ENCODE measurements around the gene OGT.
"Not testable (repeated sequence)": the region's sequence is repeated elsewhere in the genome, so short reads cannot be mapped to it uniquely, and the experiment has no call there.

OGT gene

DNA sequence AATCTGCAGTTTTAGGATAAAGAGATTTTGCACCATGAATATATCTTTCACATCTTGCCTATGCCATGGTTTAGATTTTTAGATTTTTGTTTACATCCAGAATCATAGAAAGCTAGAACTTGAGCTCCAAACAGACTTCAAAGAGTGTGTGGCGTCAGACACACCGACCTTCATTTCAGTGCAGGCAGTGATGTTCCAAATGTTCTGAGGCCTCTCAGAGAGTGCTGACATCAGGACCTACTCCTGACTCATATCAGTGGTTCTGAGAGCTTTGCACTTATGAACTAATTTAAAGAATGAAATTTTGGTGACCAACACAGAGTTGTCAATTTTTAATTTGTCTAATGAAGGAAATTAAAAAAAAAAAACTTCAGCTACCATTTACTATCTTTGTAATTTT, 67.1 kb downstream of the OGT start:
- DNase-seq, result no peak

DNA sequence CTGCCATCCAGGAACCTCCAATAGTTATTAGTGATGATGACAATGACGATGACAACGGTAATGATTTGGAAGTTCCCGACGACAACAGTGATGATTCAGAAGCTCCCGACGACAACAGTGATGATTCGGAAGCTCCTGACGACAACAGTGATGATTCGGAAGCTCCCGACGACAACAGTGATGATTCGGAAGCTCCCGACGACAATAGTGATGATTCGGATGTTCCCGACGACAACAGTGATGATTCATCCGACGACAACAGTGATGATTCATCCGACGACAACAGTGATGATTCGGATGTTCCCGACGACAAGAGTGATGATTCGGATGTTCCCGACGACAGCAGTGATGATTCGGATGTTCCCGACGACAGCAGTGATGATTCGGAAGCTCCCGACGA, 70.7 kb downstream of the OGT start:
- DNase-seq, result no peak

DNA sequence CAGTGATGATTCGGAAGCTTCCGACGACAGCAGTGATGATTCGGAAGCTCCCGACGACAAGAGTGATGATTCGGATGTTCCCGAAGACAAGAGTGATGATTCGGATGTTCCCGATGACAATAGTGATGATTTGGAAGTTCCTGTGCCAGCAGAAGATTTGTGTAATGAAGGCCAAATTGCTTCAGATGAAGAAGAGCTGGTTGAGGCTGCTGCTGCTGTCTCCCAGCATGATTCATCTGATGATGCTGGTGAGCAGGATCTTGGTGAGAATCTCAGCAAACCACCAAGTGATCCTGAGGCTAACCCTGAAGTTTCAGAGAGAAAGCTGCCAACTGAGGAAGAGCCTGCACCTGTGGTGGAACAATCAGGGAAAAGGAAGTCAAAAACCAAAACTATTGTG, 71.2 kb downstream of the OGT start:
- DNase-seq, result no peak

DNA sequence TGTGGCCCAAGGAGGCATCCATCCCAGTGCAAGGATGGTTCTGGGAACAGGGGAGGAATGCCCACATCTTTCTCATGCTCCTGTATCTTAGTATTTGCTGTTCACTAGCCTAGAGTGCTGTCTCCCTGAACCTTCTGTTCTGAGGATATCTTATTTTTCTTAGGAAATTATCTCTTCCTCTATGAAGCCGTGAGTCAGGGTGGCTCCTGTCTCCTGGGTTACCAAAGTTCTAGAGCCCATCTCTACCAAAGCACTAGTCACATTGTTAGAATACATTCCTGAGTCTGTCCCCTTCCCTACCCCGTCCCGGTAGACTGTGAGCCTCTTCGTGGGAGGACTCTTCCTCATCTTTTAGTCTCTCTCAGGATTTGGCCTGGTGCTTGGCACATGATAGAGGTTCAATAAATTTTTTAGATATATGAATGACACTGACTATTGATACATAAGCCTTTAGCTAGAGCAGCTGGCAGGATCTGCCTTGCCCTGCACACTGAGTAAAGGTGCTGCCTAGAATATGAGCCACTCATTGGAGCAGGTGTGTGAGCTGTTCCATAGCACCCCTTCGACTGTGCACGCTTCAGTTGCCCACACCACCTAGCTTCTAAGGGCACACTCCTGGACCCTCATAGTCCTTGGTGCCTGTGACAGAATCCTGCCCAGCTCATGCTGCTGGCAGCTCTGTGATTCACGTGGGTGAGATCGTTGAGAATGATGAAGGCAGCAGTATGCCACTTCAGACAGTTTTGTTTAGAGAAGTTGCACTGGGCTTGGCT, 72.1 kb downstream of the OGT start:
- no peak for DNase-seq

DNA sequence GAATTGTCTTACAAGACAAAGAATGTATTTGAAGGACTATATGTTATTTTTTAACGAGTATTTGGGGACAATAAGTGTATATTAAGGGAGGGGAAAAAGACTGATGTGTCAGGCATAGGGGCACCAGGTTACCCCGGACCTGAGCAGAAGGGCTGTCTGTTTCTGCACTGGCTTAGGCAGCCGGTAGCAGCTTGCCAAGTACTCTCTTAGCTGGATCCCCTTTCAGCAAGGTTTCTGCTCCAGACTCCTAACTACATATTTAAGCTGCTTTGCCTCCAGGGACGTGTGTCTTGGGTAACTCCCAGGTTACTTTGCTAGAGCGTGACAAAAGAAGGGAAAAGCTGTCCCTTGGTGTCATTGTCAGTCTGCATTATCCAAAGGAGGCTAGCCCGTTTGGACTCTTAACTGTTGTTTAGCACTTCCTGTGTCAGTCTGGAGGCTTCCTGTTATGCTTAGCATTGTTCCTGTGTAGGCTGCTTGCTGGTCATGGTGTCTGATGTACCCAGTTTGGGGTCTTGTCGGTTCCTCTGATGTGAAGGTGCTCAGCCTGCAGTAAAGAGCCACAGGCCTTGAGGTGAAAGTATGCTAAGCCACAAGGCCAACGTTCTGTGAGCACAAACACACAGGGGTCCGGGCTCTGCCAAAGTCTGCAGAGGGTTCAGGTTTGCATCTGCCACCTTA, 73.8 kb downstream of the OGT start:
- DNase-seq, result no peak

DNA sequence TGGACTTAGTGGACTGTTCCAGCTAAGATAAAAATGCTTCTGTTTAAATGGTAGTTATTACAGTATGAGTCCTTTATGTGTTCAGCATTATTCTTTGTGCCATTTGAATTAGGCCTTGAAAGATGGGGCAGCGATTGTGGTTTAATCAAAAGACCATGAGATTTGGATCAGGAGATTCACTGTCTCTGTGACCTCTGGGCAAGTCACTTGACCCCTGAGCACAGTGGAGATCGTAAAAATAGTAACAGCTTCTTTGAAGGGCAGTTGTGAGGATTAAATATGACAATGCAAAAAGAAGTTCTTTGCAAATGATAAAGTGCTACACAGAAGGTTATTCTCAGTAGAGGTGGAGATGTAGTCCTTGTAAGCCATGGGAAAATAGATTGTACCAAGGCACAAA, 74.6 kb downstream of the OGT start:
- no peak for DNase-seq

DNA sequence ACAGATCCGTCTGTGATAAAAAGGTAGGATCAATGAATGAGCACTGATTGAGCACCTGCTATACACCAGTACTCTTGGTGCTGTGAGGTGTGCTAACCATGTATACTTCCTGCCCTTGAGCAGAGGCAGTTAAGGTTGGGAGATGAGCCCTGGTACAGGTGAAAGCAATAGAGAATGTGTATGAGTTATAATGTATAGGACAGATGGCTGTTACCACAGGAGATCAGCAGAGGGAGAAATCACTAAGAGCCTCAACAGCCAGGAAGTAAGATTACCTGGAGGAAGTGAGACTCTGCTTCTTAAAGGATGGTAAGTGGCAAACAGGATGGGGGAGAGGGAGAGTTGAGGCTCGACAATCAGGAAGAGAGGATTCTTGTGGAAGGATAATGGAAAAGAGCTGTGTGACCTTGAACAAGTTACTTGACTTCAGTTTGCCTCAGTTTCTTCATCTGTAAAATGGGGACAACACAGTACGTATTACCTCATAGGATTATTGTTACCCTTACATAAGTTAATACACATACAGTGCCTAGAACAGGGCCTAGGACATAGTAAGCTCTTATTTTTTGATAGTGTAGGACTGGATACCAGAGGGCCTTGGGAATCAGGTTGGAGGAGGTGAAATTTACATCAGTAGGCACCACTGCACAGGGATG, 76.3 kb downstream of the OGT start:
- DNase-seq, result no peak

DNA sequence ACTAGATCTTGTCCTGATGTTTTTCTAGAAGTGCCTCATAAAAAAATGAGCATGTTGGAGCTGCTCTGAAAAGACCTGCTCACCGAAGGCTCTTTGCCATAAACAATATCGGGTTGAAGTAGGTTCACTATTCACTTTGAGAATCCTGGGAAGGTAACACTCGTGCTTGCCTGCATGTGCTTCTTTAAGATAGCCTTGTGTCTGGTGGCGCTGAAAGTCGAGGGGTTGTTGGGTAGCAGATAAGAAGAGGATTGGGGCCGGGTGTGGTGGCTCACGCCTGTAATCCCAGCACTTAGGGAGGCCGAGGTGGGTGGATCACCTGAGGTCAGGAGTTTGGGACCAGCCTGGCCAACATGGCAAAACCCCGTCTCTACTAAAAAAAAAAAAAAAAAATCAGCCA, 78.8 kb downstream of the OGT start:
- DNase-seq, result not testable (repeated sequence)

DNA sequence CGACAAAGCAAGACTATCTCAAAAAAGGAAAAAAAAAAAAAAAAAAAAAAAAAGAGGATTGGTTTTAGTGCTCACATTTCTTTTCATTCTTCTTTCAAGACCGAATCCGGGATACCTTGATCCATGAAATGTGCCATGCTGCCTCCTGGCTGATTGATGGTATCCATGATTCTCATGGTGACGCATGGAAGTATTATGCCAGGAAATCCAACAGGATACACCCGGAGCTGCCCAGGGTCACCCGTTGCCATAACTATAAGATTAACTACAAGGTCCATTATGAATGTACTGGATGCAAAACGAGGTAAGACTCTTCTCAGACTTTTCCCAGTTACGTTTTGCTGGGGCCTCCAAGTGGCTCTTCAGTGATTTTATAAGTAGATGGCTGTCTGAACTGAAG, 79.4 kb downstream of the OGT start:
- no peak for DNase-seq

DNA sequence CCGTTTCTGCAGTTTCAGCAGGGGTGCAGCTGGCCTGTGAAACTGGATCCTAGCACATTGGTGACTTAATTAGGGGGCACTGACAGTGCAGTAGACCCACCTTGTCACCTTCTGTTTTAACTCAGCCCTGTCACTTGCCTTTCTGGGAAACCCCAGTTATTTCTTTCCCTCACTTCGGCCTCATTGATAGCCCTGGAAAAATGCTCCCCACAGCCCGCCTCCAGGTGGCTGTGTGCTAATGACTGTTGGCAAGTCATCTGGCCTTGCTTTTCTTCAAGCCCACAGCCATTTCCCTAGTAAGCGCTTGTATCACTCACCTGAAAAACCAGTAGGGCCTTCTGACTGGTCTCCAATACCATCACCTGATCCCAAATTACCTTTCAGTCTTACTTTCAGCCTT, 82.2 kb downstream of the OGT start:
- DNase-seq, result no peak

DNA sequence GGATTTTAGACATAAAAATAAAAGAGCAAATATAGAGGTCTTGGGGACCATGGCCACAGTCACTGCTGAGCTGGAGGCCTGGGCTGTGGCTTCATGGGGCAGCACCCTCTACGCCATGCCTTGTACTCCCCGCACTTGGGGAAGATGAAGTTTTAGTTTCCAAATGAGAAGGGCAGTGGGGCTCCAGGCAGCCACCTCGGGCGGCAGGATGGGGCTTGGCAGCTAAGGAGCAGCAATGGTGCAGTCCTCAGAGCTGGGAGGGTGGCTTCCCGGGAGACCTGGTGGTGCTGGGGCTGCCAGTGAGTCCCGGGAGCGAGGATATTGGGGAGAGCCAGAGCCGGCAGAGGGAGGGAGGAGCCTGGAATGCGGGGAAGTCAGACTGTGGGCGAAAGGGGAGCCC, 83.0 kb downstream of the OGT start:
- no peak for DNase-seq

DNA sequence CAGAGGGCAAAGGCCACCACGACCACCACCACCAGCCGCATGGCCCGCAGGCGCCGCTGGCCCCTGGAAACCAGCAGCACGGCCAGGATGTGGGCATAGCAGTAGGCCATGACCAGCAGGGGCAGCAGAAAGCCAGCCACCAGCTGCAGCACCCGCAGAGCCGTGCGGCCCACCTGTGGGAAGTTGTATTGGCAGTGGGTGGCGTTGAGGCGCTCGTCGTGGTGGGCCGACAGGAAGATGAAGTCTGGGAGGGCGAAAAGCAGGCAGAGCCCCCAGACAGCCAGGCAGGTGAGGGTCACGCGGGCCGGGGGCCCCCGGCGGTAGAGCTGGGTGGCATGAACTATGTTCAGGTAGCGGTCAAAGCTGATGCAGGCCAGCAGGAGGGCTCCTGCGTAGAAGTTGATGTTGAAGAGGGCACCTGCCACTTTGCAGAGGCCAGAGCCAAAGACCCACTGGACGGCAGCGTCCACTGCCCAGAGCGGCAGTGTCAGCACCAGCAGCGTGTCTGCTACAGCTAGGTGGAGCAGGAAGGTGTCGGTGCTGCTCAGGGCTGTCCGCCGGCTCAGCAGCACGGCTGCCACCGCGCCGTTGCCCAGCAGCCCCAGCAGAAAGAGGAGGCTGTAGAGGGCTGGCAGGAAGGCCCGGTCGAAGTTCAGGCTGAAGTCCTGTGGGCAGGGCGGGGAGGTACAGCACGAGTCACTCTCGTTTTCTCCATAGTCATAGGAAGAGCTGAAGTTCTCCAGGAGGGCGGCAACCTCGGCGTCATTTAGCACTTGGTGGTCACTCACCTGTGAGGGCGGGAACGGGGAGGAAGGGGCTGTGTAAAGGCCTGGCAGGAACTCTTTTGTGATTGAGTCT, 84.0 kb downstream of the OGT start:
- DNase-seq, result no peak

DNA sequence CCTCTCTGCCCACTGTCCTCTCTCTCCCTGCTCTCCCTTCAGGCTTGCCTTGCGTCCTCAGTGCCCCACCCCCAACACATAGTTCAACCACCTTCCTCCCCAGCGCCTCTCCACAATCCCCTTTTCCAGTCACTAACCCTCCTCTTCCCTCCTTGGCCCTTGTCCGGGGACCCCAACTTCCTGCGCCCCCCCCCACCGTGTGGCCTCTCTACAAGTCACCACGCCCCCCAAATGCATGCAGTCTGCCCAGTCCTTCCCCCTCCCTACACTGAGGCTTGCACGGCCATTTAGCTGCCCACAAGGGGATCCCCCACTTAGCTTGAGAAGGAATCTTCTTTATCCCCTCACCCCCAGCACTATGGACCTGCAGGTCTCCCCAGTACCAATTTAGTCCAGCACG, 84.8 kb downstream of the OGT start:
- no peak for DNase-seq

DNA sequence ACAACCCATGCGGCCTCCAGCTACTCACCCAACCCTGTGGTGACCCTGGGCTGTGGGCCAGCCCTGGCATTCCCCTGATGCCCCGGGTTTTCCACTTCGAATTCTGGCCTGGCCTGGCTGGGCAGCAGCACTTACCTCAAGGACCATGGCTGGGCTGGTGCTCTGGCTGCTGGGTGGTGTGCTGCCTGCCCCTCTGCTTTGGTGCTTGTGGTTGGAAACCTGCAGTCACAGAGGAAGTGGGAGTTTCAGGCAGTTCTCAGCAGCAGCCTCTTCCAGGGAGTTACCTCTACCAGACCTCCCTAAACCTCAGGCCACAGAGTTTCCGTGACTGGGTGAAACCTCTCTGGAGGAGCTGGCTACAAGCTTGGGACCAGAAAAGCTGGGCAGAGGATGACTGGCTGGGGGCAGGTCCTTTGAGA, 85.4 kb downstream of the OGT start, which contains the start of gene CXCR3:
Gene CXCR3, minus strand, starts transcription at position 209 of the 419 bp plus-strand sequence. Its CDS starts 62 bp downstream, at position 147.
- DNase-seq, result no peak

DNA sequence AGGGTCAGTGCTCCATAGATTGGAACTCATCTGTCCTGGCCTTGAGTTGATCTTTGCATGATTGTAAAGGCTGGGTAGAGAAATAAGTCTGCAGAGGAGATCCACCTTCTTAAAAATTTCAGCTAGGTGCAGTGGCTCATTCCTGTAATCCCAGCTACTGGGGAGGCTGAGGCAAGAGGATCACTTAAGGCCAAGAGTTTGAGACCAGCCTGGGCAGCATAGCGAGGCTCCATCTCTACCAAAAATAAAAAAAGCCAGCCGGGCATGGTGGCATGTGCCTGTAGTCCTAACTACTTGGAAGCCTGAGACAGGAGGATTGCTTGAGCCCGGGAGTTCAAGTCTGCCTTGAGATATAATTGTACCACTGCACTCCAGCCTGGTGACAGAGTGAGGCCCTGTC, 85.9 kb downstream of the OGT start:
- no peak for DNase-seq

DNA sequence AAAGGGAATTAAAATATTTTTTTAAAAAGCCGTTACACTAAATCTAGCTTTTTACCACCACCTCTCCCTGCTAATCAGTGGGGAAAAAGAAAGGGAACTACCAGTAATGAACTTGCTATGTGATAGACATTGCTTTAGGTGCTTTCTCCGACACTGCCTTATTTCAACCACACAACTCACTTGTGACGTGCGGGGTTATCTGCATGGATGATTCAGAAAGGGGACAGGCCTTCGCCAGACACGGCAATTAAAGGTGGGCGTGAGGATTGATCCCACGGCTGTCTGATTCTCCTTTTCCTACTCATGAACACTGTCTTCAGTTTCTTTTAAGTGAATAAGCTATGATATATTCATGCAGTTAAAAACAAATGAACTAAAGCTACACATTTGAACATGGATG, 86.3 kb downstream of the OGT start:
- DNase-seq, result no peak

DNA sequence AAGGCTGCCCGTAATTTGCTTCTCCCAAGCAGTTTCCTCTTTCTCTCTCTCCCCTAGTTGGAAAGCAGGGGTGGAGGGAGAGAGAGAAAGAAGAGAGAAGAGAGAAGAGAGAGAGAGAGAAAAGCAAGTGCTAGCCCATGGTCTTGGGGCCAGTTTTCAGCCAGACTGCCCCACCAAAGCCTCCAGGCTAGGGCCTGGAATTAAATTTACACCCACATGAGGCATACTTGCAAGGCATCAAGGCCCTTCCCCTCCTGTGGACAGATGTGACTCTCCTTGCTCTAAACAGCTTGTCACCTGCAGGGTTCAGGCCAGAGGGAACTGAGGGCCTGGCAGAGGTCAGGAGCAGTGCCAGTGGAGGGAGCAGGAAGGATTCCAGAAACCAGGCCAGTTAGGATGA, 87.1 kb downstream of the OGT start:
- no peak for DNase-seq

DNA sequence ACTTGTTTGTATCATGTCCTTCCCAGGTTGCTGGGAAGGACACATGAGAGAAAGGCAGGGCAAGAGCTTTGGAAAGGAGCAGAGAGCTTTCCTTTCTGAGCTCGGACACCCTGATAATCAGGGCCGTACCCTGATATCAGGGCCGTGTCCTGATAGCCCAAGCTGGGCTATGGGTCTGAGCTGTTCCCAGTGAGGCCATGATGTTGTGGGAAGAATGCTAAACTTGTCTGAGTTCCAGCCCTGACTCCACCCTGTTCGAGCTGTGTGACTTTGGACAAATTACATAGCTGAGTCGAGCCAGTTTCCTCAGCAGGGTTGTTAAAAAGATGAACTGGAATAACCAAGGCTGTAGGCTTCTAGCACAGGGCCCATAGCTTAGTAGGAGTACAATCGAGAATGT, 88.7 kb downstream of the OGT start:
- no peak for DNase-seq

DNA sequence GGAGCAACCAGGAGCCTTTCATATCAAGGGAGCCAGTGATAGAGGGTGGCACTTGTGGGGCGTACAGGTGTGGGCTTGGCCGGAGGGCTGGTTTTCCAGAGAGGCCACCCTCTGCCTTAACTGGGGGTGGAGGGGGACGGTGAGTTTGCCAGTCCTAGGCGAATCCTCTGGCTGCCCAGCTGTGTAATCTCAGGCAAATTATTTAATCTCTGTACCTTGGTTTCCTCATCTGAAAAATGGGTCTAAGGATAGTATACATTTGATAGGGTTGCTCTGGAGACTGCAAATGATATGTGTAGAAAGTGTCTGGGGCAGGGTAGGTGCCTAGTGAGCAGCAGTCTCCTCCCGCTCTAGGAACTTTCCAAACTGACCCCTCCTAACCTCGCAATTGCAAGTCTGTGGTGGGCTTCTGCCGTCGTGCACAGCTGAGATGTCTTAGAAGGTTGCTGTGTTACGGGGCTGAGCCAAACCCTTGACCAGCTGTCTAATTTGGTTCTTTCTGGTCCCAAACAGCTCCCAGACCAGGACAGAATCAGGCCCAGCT, 89.2 kb downstream of the OGT start:
- no peak for DNase-seq

DNA sequence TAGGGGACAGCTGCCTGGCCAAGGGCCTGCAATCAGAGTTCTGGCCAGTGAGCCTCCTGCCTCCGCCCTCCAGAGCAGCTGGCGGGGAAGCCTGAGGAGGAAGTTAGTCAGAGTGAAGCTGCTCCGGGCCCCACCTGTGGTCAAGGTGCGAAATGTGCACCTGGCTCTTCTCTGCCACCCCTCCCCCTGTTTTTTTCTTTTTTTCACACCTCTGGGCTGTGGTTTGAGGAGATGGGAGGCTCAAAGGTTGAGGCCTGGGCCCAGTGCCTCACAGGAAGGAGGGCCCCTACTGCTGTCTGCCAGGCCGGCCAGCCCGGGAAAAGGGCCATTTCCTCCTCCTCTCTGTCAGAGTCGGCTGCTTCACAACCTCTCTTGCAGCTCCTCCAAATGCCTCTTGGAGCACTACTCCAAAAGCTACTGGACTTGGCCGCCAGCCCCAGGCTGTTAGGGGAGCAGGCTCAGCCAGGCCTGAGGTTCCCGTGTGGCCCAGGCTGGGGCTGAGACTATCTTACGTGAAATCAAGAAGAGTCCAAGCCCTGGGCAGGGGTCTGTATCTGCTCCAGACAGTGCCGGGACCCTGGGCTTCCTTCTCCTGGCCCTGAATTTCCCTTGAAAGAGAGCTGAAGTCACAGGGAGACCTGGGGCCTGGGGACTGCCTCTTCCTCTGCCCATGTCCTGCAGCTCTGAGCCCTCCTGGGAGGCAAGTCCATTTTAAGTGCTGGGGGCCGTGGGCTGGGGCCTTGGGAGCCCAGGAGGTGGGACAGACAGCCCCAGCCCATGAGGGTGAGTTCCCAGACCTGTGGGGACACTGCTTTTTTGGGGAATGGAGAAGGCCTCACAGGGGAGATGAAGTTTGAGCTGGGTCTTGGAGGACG, 89.9 kb downstream of the OGT start:
- no peak for DNase-seq

DNA sequence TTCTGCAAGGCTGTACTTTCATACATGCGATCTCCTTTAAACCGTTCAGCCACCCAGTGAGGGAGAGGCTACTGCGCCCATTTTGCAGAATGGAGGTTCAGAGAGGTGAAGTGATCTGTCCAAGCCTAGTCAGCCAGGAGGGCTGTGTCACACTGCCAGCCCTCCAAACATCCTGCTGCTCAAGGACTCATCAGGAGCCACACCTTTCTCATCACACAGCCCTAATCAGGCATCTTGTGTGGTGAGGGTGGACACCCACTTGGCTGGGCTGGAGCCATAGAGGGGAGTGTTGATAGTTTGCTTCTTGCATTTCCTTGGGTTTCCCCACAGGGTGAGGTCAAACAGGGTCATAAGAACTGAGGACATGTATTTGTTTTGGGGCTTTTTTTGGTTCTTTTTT, 90.8 kb downstream of the OGT start:
- no peak for DNase-seq

DNA sequence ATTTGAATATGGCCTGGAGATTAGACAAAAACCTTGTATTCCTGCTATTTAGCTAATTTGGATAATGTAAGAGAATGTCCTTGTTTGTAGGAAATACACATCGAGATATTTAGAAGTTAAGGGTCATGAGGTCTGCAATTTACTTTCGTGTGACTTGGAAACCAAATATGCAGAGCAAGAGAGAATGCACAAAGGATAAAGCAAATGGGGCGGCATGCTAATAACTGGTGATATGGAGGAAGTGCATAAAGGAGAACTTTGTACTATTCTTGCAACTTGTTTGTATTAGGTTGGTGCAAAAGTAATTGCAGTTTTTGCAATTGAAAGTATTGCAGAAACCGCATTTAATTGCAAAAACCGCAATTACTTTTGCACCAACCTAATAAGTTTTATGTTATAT, 92.6 kb downstream of the OGT start:
- DNase-seq, result no peak
